Medulla oblongata (tissue), 1 donor: ENCODE data around the gene ZFAND2B.
A peak's percentile ranks its signal among the peaks of the same experiment; 100 is the strongest.

Experiments used
- DNase-seq: peaks from one replicate; pipeline ENCODE4 v3.0.0-alpha.2; 2015; ENCODE audit errors: extremely low spot score

The ZFAND2B gene

GRCh38 chr2:219206328-219207133 is at the start of gene ZFAND2B:
ZFAND2B (plus strand) TSS chr2:219206782; CDS start chr2:219206988, 206 bp downstream.
- peak; percentile 97 for DNase-seq

DNA sequence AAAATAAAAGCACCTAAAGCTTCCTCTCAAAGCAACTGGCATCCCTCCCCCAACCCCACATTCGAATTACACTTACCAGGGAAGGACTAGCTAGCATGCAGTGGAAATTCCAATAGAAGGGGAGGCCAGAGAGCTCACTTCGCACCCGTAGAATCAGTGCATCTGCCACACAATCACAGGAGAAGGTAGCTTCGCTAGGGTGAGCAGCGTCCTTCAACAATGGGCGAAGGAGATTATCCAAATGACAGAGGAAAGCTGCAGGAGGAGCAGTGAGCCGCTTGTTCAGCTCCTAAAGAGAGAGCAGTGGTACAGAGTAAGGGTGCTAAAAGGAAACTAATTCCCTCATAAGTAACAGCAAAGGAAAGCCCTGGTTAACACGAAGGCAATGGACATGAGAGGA is 49.2 kb upstream of the ZFAND2B start:
- DNase-seq: no peak

- DNase-seq: no peak
Observed at GRCh38 chr2:219158025-219158424, 48.6 kb upstream of the ZFAND2B start.

DNA sequence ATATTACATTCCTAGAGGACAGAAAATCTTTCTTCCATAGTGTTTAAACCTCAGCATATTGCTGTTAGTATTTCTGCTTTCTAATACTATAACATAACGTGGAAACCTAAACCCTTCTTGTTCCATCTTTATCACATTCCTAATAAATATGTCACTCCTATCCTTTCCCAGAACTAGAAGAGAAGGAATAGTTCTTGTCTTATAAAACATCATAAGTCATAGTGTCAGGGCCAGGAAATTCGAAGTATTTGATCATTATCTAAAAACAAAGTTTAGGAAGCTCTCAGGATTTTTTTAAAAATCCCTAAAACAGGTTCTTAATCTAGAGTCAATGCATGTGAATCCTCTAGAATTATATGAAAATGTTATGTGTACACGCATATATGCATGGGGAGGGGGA is 48.0 kb upstream of the ZFAND2B start:
- DNase-seq: no peak

DNA sequence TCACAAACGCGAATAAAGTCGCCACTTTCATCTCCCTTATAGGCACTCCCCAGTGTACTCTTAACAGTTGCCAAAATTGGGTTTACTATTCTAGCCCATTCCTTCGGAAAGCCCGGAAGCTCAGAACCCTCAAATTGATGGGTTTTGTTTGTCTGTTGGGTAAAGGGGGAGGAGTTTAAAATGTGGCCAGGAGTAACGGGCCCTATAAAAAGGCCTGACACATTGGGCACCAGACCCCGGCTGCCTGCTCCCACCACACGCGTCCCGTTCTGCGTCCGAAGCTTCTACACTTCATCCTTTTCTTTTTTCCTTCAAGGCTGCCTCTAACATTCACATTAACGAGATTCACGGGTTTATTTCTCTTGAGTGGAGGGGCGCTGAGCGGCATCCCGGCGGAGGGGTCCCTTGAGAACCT is 46.8 kb upstream of the ZFAND2B start:
- no peak for DNase-seq

DNA sequence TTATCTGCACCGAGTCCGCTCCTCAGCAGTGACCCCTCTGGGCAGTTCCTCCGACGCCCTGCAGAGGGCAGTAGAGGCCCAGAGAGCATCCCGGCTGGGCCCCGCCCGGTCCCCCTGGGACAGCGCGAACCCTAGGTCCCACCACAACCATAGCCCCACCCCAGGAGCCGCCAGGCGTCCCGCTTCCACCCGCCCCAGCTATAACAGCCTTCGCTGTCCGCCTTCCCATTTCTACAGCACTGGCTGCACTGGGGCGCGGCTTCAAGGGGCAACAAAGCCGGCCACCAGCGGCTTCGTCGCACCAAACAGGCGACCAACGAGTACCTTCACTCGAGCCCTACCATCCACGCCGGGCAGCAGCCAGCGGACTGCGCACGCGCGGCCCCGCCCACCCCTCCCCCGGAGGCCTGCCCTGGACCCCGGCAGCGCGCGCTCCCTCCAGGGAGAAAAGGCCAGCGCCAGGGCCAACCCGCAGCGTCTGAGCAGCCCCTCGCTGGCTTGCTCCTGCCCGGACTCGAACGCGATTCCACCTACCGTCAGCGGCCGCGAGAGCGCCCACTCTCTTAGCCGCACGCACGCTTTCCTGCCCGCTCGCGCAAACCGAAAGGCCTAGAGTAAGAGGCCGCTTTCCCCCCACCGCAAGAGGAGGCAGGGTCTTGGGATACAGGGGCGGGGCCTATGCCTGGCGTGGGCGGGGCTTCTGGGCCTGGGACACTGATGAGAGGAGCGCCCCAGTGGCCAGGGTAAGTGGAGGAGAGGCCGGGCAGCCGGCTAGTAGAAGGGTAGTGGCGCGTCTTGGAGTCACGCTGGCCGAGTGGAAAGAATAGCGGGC is 46.2 kb upstream of the ZFAND2B start, which contains the start of gene NHEJ1:
Gene NHEJ1 (minus strand): TSS at position 630 of the 832 bp plus-strand sequence. CDS start 2,453 bp downstream, outside the sequence.
- peak; percentile 96 for DNase-seq

DNA sequence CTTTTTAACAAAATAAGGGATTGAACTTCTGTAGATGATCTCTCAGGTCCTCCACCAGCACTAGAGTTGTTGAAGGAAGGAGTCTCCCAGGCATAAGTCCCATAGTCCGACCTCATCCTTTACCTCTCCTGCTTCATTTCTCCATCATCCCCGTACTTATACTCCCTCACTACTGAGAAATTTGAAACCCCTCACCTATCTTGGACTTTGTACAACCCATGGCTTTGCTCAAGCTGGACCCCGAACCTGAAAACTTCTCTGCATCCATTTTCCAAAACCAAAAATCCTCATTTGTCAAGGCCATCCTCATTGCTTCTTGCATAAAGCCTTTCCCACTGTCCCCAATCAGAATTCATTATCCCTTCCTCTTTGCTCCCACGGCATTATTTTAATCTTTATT is 45.5 kb upstream of the ZFAND2B start:
- no peak for DNase-seq

GRCh38 chr2:219163156-219163555 is 43.4 kb upstream of the ZFAND2B start:
- DNase-seq: no peak

GRCh38 chr2:219165058-219165911 is 41.3 kb upstream of the ZFAND2B start:
- no peak for DNase-seq

DNA sequence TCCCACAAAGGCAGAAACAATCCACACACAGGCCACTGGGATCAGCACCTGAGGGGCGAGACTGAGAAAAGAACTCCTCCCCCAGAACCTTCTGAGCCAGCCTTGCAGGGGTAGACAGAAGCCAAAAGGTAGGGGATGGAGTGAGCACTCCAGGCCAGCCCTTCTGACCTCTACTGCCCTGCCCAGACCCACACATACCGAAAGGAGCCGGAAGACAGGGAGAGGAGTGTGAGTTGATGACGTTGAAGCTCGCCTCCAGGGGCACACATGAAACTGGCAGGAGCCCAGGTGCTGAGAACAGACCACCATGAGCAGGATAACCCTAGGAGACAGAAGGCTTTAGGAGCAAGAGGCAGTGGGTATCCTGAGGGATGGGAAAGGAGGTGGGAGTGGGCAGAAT is 38.6 kb upstream of the ZFAND2B start:
- DNase-seq: no peak

GRCh38 chr2:219168526-219168925 is 38.1 kb upstream of the ZFAND2B start:
- DNase-seq: no peak

- DNase-seq: no peak
Observed at GRCh38 chr2:219168932-219169331, 37.6 kb upstream of the ZFAND2B start.

DNA sequence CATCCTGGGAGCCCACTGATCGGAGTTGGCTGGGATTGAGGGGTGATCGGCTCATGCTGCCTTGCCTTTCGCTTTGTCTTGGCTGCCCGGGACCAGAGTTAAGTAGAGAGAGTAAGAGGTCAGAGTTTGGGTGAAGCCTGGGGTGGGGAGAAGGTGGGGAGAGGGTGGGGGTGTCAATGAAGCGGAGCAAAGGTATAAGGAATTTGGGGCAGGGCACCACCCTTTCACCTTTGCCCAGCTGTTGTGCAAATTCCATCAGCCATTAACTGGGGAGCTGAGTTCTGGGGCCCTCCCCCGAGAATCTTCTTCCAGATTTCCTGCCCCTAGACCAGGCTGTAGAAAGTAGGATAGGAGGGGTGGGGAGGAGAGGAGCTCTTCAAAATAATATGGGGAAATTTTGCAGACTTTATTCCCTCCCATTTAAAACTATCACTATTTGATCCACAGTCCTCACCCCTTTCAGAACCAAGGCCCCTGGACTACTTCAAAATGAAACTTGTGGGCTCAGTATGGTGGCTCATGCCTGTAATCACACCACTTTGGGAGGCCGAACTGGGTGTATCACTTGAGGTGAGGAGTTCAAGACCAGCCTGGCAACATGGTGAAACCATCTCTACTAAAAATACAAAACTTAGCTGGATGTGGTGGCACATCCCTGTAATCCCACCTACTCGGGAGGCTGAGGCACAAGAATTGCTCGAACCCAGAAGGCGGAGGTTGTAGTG is 36.5 kb upstream of the ZFAND2B start, which contains the start of gene SLC23A3:
Gene SLC23A3 (minus strand): TSS at position 100 of the 725 bp plus-strand sequence. CDS start 45 bp downstream, at position 55.
- DNase-seq: no peak

DNA sequence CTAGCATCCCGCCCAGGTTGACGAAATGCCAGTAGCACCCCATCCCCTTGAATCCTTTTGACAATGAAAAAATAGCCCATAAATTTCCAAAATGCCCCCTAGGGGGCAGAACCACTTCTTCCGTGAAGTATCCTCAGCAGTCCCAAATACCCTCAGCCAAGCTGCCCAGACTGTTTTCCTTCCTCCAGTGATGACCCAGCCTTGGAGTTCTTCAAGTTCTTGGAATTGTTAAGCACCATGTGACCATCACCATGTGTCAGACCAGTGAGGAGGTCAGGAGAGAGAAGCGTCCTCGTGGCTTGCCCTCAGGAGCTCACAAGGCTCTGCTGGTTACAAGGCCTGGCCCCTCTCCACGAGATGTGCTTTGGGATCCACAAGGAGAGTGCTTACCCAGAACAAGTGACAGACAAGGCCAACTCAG is 35.3 kb upstream of the ZFAND2B start:
- peak; percentile 74 for DNase-seq

DNA sequence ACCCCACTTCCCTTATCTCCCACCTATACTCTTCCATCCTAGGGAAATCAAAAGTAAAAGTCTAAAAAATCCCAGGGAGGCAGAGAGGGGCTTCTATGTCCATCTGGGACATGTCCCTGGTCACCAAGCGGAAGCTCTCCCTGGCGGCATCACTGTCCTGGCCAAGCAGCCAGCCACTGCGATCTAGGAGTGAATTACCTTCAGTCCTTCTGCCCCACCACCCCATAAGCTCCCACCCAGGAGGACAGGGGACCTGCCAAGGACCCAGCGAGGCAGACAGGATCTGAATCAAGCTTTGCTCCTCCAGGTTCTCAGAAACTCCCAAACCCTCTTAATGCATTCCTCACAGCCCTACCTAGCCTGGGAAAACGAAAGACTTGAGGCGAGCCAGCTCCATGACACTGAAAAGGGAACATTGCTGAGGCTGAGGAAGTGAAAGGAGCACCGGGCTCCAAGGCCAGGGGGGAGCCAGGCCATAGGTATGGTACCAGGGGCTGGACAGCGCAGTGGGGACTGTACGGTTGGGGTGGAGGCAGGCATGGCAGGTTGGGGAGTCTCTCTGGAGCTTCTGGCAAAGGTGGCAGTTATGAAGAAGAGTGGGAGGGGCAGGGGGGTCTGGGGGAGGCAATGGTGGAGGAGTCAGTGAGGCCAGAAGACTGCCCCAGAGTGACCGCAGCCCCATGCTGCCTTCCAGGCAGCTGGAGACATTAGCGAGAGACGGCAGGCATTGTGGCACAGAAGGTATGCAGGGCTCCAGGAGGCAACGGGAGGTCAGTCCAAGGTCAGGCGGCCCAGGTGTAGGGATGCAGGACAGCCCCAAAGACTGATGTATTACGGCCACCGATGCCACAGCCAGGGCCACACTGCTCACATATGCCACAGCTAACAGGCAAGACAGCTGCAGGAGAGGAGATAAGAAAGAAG is 34.1 kb upstream of the ZFAND2B start:
- DNase-seq: no peak

DNA sequence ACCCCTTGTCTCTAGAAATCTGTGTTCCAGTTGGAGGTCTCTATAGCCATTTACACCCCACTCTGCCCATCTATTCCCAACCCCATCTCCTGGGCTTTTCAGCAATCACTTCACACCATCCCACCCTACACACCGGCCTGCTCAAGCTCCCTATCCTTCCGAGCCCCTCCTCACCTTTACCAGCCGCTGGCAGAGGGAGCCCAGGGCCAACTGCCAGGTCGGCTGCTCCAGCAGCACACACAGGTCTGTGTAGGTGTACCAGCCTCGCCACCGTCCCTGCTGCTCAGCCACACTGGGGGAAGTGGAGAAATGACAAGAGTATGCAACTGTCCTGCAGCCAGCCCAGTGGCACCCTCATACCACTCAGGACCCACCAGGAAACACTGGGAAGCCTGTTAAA is 33.4 kb upstream of the ZFAND2B start:
- no peak for DNase-seq

GRCh38 chr2:219174146-219174545 is 32.4 kb upstream of the ZFAND2B start:
- no peak for DNase-seq

DNA sequence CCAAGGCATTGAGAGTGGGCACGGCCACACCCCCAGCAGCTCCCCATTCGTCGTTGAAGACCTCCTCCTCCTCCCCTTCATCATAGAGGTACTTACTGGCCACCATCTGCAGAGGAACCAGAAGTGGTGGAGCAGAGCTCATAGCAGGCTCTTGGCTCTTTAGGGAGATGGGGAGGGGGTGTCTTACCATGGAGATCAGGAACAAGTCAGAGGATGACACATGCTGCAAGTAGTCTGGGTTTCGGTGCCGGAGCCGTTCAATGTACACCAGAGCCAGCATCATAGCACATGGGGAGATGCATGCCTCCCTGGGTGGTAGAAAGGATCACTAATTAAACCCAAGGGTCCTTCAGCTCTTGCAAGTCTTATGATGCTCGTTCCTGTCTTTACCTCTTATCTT is 31.8 kb upstream of the ZFAND2B start:
- DNase-seq: no peak

- DNase-seq: no peak
Observed at GRCh38 chr2:219175486-219175885, 31.1 kb upstream of the ZFAND2B start.
